SK-N-SH treated with all-trans-retinoic acid at 6 μM for 48 hours (cell line): ENCODE results near the gene BACH2.

Experiments used
- ARNTL ChIP-seq: fragments of 450-650 bp; formaldehyde crosslinking; IDR thresholded peaks from 2 replicates; pipeline ENCODE4 v1.5.0; 2020; ENCODE audit warnings: low read depth, mild to moderate bottlenecking, moderate library complexity, borderline replicate concordance
- ESRRG ChIP-seq: fragments of 250-450 bp; sonication (Bioruptor Pico); IDR thresholded peaks from 2 replicates; pipeline ENCODE4 v1.6.1; 2021; ENCODE audit warnings: mild to moderate bottlenecking
- GLIS3 ChIP-seq: fragments of 250-450 bp; sonication (Bioruptor Pico); IDR thresholded peaks from 2 replicates; pipeline ENCODE4 v1.5.0; 2020; ENCODE audit warnings: mild to moderate bottlenecking, moderate library complexity

DNA sequence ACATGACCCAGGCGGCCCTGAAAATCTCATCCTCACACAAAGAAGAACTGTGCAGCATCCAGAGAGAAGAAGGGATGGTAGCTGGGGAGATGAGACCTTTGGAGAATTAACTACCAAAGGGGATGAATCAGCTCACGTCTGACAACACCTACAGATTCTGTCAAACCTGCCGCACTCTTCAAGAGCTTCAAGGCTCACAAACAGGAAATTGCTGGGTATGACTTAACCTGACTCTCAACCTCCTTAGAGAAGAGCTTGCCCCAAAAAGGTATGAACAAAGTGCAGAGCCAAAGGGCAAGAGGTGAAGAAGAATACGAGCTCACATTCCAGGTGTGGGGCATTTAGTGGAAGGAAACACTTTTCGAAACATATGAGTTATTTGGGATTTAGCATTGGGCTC, 139.8 kb downstream of the BACH2 start:
- TF ChIP-seq ARNTL (CRISPR knock-in tag) (no peak), GLIS3 (no peak), ESRRG (CRISPR knock-in tag) (no peak)
